ENCODE data around the gene ACVRL1.

Gene ACVRL1

GRCh38 chr12:51891843-51892242 is 15.5 kb upstream of the ACVRL1 start:
- H3K4me2 ChIP-seq (ENCODE audit: low read length): no peak overlapping the region
- no peaks in the 10 kb centered on the region for H3K79me2 ChIP-seq (ENCODE audit: control insufficient read depth, low read length)
- H3K27ac ChIP-seq (ENCODE audit: low read depth, low read length): no peak overlapping the region
- no peaks in the 10 kb centered on the region for H3K9me3 ChIP-seq (ENCODE audit: control insufficient read depth, insufficient read depth, low read length)
- H4K20me1 ChIP-seq (ENCODE audit: control insufficient read depth, insufficient read depth, low read depth, low read length): no peaks in the 10 kb centered on the region
- no peaks in the 10 kb centered on the region for H3F3A ChIP-seq (ENCODE audit: control insufficient read depth, insufficient read depth)
- H3K4me1 ChIP-seq (ENCODE audit: control insufficient read depth, low read length): no peaks in the 10 kb centered on the region
- TF ChIP-seq EZH2phosphoT487 (IDR thresholded peaks at IDR 0.05; ENCODE audit: borderline replicate concordance, low read length): no peak
- TF ChIP-seq CTCF (IDR thresholded peaks at IDR 0.05; ENCODE audit: low read depth, low read length, poor library complexity, severe bottlenecking): peak; percentile 41
- no peaks in the 10 kb centered on the region for H3K9me2 ChIP-seq (replicated peaks; ENCODE audit: control insufficient read depth, low read length)
- no peak overlapping the region for H3K4me3 ChIP-seq (ENCODE audit: low read length)
- no peaks in the 10 kb centered on the region for H3K36me3 ChIP-seq (ENCODE audit: control insufficient read depth, low read length)
- H3K27me3 ChIP-seq (ENCODE audit: control insufficient read depth, low read length): 0 out of 2 replicates have a peak, but pooled peaks cover 4% of the 10 kb centered on the region

DNA sequence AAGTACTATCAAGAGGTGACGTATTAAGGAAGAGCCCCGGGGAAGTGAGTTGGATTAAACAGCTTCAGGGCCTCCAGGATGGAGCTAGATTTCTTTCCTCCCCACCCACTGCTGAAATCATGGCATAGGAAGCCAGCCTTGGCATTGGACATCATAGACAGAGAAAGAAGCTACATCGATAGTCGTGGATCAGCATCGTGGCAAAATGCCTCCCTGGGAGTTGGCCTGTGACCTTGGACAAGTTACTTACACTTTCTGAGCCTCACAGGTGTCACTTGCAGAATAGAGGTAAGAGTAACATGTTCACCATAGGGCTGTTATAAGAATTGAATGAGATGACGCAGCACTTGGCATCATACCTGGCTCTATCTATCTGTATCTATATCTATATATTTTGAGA is 13.5 kb upstream of the ACVRL1 start:
- no peaks in the 10 kb centered on the region for H4K20me1 ChIP-seq (ENCODE audit: control insufficient read depth, insufficient read depth, low read depth, low read length)
- no peak overlapping the region for H3K4me2 ChIP-seq (ENCODE audit: low read length)
- TF ChIP-seq CTCF (IDR thresholded peaks at IDR 0.05; ENCODE audit: low read depth, low read length, poor library complexity, severe bottlenecking): no peak
- TF ChIP-seq EZH2phosphoT487 (IDR thresholded peaks at IDR 0.05; ENCODE audit: borderline replicate concordance, low read length): no peak
- H3K79me2 ChIP-seq (ENCODE audit: control insufficient read depth, low read length): no peaks in the 10 kb centered on the region
- H3K27ac ChIP-seq (ENCODE audit: low read depth, low read length): no peak overlapping the region
- no peaks in the 10 kb centered on the region for H3K4me1 ChIP-seq (ENCODE audit: control insufficient read depth, low read length)
- no peaks in the 10 kb centered on the region for H3K9me2 ChIP-seq (replicated peaks; ENCODE audit: control insufficient read depth, low read length)
- peaks cover 8% of the 10 kb centered on the region for H3K27me3 ChIP-seq (ENCODE audit: control insufficient read depth, low read length)
- H3K9me3 ChIP-seq (ENCODE audit: control insufficient read depth, insufficient read depth, low read length): no peaks in the 10 kb centered on the region
- H3K36me3 ChIP-seq (ENCODE audit: control insufficient read depth, low read length): no peaks in the 10 kb centered on the region
- H3F3A ChIP-seq (ENCODE audit: control insufficient read depth, insufficient read depth): no peaks in the 10 kb centered on the region
- no peak overlapping the region for H3K4me3 ChIP-seq (ENCODE audit: low read length)

GRCh38 chr12:51895378-51896135 is 11.7 kb upstream of the ACVRL1 start:
- Histone ChIP-seq H3K9me2 (replicated peaks; ENCODE audit: control insufficient read depth, low read length) (no peaks in the 10 kb centered on the region), H3K79me2 (ENCODE audit: control insufficient read depth, low read length) (no peaks in the 10 kb centered on the region), H3K4me3 (ENCODE audit: low read length) (no peak overlapping the region), H4K20me1 (ENCODE audit: control insufficient read depth, insufficient read depth, low read depth, low read length) (no peaks in the 10 kb centered on the region), H3K27ac (ENCODE audit: low read depth, low read length) (no peak overlapping the region), H3K27me3 (ENCODE audit: control insufficient read depth, low read length) (peaks cover 10% of the 10 kb centered on the region), H3K36me3 (ENCODE audit: control insufficient read depth, low read length) (no peaks in the 10 kb centered on the region), H3K4me2 (ENCODE audit: low read length) (no peak overlapping the region), H3F3A (ENCODE audit: control insufficient read depth, insufficient read depth) (no peaks in the 10 kb centered on the region), H3K9me3 (ENCODE audit: control insufficient read depth, insufficient read depth, low read length) (no peaks in the 10 kb centered on the region), H3K4me1 (ENCODE audit: control insufficient read depth, low read length) (no peaks in the 10 kb centered on the region)
- no peak for TF ChIP-seq EZH2phosphoT487 (IDR thresholded peaks at IDR 0.05; ENCODE audit: borderline replicate concordance, low read length)
- TF ChIP-seq CTCF (IDR thresholded peaks at IDR 0.05; ENCODE audit: low read depth, low read length, poor library complexity, severe bottlenecking): no peak
